HUES48 (cell line): ENCODE results near the gene CLDN4.

ENCODE experiments used
- H3K27ac ChIP-seq: one replicate; pipeline ENCODE4 v1.7.0; 2013; ENCODE audit warnings: low read depth, low read length, inconsistent platforms
- H3K27me3 ChIP-seq: 2 replicates; pipeline ENCODE4 v1.6.1; 2013; ENCODE audit warnings: mild to moderate bottlenecking, low read length; ENCODE audit not compliant: control insufficient read depth, insufficient read depth
- H3K36me3 ChIP-seq: 2 replicates; pipeline ENCODE4 v1.6.1; 2013; ENCODE audit warnings: low read length; ENCODE audit not compliant: control insufficient read depth, insufficient read depth
- H3K4me1 ChIP-seq: 2 replicates; pipeline ENCODE4 v1.6.1; 2013; ENCODE audit warnings: mild to moderate bottlenecking, low read length; ENCODE audit not compliant: control insufficient read depth, insufficient read depth
- H3K4me3 ChIP-seq: 2 replicates; pipeline ENCODE4 v1.5.1; 2013; ENCODE audit warnings: mild to moderate bottlenecking, low read depth, low read length
- H3K9ac ChIP-seq: 2 replicates; pipeline ENCODE4 v1.6.1; 2013; ENCODE audit warnings: mild to moderate bottlenecking, low read depth, low read length, moderate library complexity
- H3K9me3 ChIP-seq: 2 replicates; pipeline ENCODE4 v1.6.1; 2013; ENCODE audit warnings: low read length; ENCODE audit not compliant: control insufficient read depth, insufficient read depth

The CLDN4 gene

GRCh38 chr7:73864981-73865711 lies 34.4 kb downstream of the CLDN4 start:
- Histone ChIP-seq H3K4me1 (peaks cover 10% of the 10 kb centered on the region; the same call in 1 of the 2 replicates), H3K9me3 (no peaks in the 10 kb centered on the region), H3K4me3 (no peak overlapping the region), H3K9ac (no peak overlapping the region), H3K36me3 (no peaks in the 10 kb centered on the region), H3K27me3 (no peaks in the 10 kb centered on the region), H3K27ac (no peak overlapping the region)

GRCh38 chr7:73865738-73866445 lies 35.1 kb downstream of the CLDN4 start:
- no peak overlapping the region for H3K27ac ChIP-seq
- no peaks in the 10 kb centered on the region for H3K36me3 ChIP-seq
- H3K9me3 ChIP-seq, result no peaks in the 10 kb centered on the region
- no peak overlapping the region for H3K9ac ChIP-seq
- H3K4me1 ChIP-seq, result peaks cover 11% of the 10 kb centered on the region; the same call in 1 of the 2 replicates
- no peak overlapping the region for H3K4me3 ChIP-seq
- no peaks in the 10 kb centered on the region for H3K27me3 ChIP-seq

GRCh38 chr7:73866446-73866767 lies 35.6 kb downstream of the CLDN4 start:
- Histone ChIP-seq H3K36me3 (no peaks in the 10 kb centered on the region), H3K4me3 (no peak overlapping the region), H3K9me3 (no peaks in the 10 kb centered on the region), H3K27ac (no peak overlapping the region), H3K4me1 (peaks cover 11% of the 10 kb centered on the region; the same call in 1 of the 2 replicates), H3K27me3 (no peaks in the 10 kb centered on the region), H3K9ac (no peak overlapping the region)

GRCh38 chr7:73869011-73869798 lies 38.4 kb downstream of the CLDN4 start:
- H3K36me3 ChIP-seq, result no peaks in the 10 kb centered on the region
- H3K27me3 ChIP-seq, result no peaks in the 10 kb centered on the region
- H3K9me3 ChIP-seq, result no peaks in the 10 kb centered on the region
- H3K4me1 ChIP-seq, result peaks cover 11% of the 10 kb centered on the region; the same call in 1 of the 2 replicates
- H3K4me3 ChIP-seq, result no peak overlapping the region
- no peak overlapping the region for H3K27ac ChIP-seq
- H3K9ac ChIP-seq, result no peak overlapping the region

GRCh38 chr7:73870041-73870492 lies 39.3 kb downstream of the CLDN4 start:
- no peaks in the 10 kb centered on the region for H3K36me3 ChIP-seq
- no peak overlapping the region for H3K4me3 ChIP-seq
- H3K9ac ChIP-seq, result no peak overlapping the region
- H3K27me3 ChIP-seq, result no peaks in the 10 kb centered on the region
- no peak overlapping the region for H3K27ac ChIP-seq
- peaks cover 11% of the 10 kb centered on the region; the same call in 1 of the 2 replicates for H3K4me1 ChIP-seq
- H3K9me3 ChIP-seq, result no peaks in the 10 kb centered on the region

- Histone ChIP-seq H3K4me1 (peaks cover 11% of the 10 kb centered on the region; the same call in 1 of the 2 replicates), H3K9me3 (no peaks in the 10 kb centered on the region), H3K4me3 (no peak overlapping the region), H3K9ac (no peak overlapping the region), H3K27ac (no peak overlapping the region), H3K27me3 (no peaks in the 10 kb centered on the region), H3K36me3 (no peaks in the 10 kb centered on the region)
These were observed 40.6 kb downstream of the CLDN4 start for GRCh38 chr7:73871163-73872011.

GRCh38 chr7:73872056-73872908 lies 41.5 kb downstream of the CLDN4 start:
- H3K36me3 ChIP-seq, result no peaks in the 10 kb centered on the region

GRCh38 chr7:73876361-73876760 lies 45.6 kb downstream of the CLDN4 start:
- H3K36me3 ChIP-seq, result no peaks in the 10 kb centered on the region
- H3K9me3 ChIP-seq, result no peaks in the 10 kb centered on the region
- H3K9ac ChIP-seq, result no peak overlapping the region
- H3K27me3 ChIP-seq, result no peaks in the 10 kb centered on the region
- H3K27ac ChIP-seq, result no peak overlapping the region
- H3K4me1 ChIP-seq, result no peaks in the 10 kb centered on the region
- no peak overlapping the region for H3K4me3 ChIP-seq

More at GRCh38 chr7:73872056-73872908, 41.5 kb downstream of the CLDN4 start:
- no peak overlapping the region for H3K4me3 ChIP-seq
- H3K27me3 ChIP-seq, result no peaks in the 10 kb centered on the region
- no peak overlapping the region for H3K27ac ChIP-seq
- no peak overlapping the region for H3K9ac ChIP-seq
- H3K9me3 ChIP-seq, result no peaks in the 10 kb centered on the region
- H3K4me1 ChIP-seq, result peaks cover 11% of the 10 kb centered on the region; the same call in 1 of the 2 replicates

- Histone ChIP-seq H3K27me3 (no peaks in the 10 kb centered on the region), H3K27ac (no peak overlapping the region), H3K9me3 (no peaks in the 10 kb centered on the region), H3K4me3 (no peak overlapping the region), H3K36me3 (no peaks in the 10 kb centered on the region), H3K4me1 (no peaks in the 10 kb centered on the region), H3K9ac (no peak overlapping the region)
These were observed 46.2 kb downstream of the CLDN4 start for GRCh38 chr7:73876973-73877372.
